Calu3 (cell line): ENCODE measurements around the gene PCDHA6. TPM values are rescaled to one million over a fixed set of nuclear protein-coding genes. Genes with fewer than 3 reads are reported as not detected.
"Not testable (repeated sequence)": the region's sequence is repeated elsewhere in the genome, so short reads cannot be mapped to it uniquely, and the experiment has no call there.

Source experiments
- BruUV-seq: library from RNA; stranded (reverse); fragments of 400-500 nt; replicated peaks from 2 replicates; lab custom pipeline; 2021; lab: Mats Ljungman, UMichigan
- CTCF ChIA-PET: fragments of 300-600 bp; sonication (Branson Sonifier 250); formaldehyde crosslinking; loops from one replicate; lab custom pipeline; 2022; ENCODE audit warnings: antibody characterized with exemption; lab: Charles Lee
- DNase-seq: peaks from one replicate; pipeline ENCODE4 v3.0.0; 2022
- H3K27ac Mint-ChIP-seq: one replicate; pipeline ENCODE4 v1.8.0; 2022; ENCODE audit warnings: mixed read lengths; ENCODE audit not compliant: unreplicated experiment
- H3K27me3 Mint-ChIP-seq: one replicate; pipeline ENCODE4 v1.8.0; 2022; ENCODE audit warnings: mixed read lengths; ENCODE audit not compliant: unreplicated experiment
- H3K36me3 Mint-ChIP-seq: one replicate; pipeline ENCODE4 v1.8.0; 2022; ENCODE audit warnings: mild to moderate bottlenecking, moderate library complexity, mixed read lengths; ENCODE audit not compliant: insufficient read depth, unreplicated experiment
- H3K4me1 Mint-ChIP-seq: one replicate; pipeline ENCODE4 v1.8.0; 2022; ENCODE audit warnings: mild to moderate bottlenecking, low read depth, mixed read lengths; ENCODE audit not compliant: unreplicated experiment
- H3K4me3 Mint-ChIP-seq: one replicate; pipeline ENCODE4 v1.8.0; 2022; ENCODE audit warnings: mild to moderate bottlenecking, low read depth, moderate library complexity, mixed read lengths; ENCODE audit not compliant: unreplicated experiment
- H3K9me3 Mint-ChIP-seq: one replicate; pipeline ENCODE4 v1.8.0; 2022; ENCODE audit warnings: low read depth, mixed read lengths; ENCODE audit not compliant: unreplicated experiment
- CTCF ChIP-seq: fragments of 200-600 bp; IDR thresholded peaks from one replicate; pipeline ENCODE4 v1.8.0; 2022; ENCODE audit warnings: antibody characterized with exemption; ENCODE audit not compliant: unreplicated experiment
- intact Hi-C: fragments of 100-400 bp; cut with micrococcal nuclease; formaldehyde crosslinking; loops from one replicate; pipeline ENCODE4 v1.10.0; 2022; ENCODE audit not compliant: unreplicated experiment
- total RNA-seq: library from RNA; stranded (reverse); gene quantifications from 2 replicates; pipeline ENCODE4 v1.2.3, GENCODE V29; 2022

PCDHA6 gene
- total RNA-seq, 1 experiment from 2014 or later, result 1.2 TPM

GRCh38 chr5:140822281-140822629, 5.5 kb upstream of the PCDHA6 start:
- Mint-ChIP-seq H3K36me3 (no peaks in the 10 kb centered on the region), H3K27me3 (no peaks in the 10 kb centered on the region), H3K27ac (no peak overlapping the region), H3K4me1 (no peaks in the 10 kb centered on the region), H3K4me3 (no peak overlapping the region), H3K9me3 (peaks cover 7% of the 10 kb centered on the region)
- intact Hi-C loops, result no loop called here
- no peak for TF ChIP-seq CTCF
- CTCF ChIA-PET, result no interaction called here
- no peak for DNase-seq
- BruUV-seq, result no TSS peak

GRCh38 chr5:140822969-140823368, 4.8 kb upstream of the PCDHA6 start:
- H3K27ac Mint-ChIP-seq, CTCF ChIA-PET, H3K4me3 Mint-ChIP-seq, intact Hi-C loops, H3K27me3 Mint-ChIP-seq, H3K4me1 Mint-ChIP-seq, BruUV-seq, H3K9me3 Mint-ChIP-seq, DNase-seq, H3K36me3 Mint-ChIP-seq: not testable (repeated sequence)

- CTCF ChIA-PET, result no interaction called here
- no peak for TF ChIP-seq CTCF
- Mint-ChIP-seq H3K27ac (no peak overlapping the region), H3K9me3 (peaks cover 9% of the 10 kb centered on the region), H3K4me1 (no peaks in the 10 kb centered on the region), H3K4me3 (no peak overlapping the region), H3K27me3 (no peaks in the 10 kb centered on the region), H3K36me3 (no peaks in the 10 kb centered on the region)
- no peak for DNase-seq
- intact Hi-C loops, result no loop called here
- BruUV-seq, result no TSS peak
Measured at GRCh38 chr5:140823475-140823874, 4.3 kb upstream of the PCDHA6 start.

GRCh38 chr5:140828362-140828737, 590 bp downstream of the PCDHA6 start:
- H3K9me3 Mint-ChIP-seq, result peaks cover 16% of the 10 kb centered on the region
- no peaks in the 10 kb centered on the region for H3K27me3 Mint-ChIP-seq
- no peak overlapping the region for H3K4me3 Mint-ChIP-seq
- no peaks in the 10 kb centered on the region for H3K36me3 Mint-ChIP-seq
- no peak for TF ChIP-seq CTCF
- intact Hi-C loops, result no loop called here
- no peak for DNase-seq
- no TSS peak for BruUV-seq
- CTCF ChIA-PET, result no interaction called here
- H3K27ac Mint-ChIP-seq, result no peak overlapping the region
- no peaks in the 10 kb centered on the region for H3K4me1 Mint-ChIP-seq

- H3K27ac Mint-ChIP-seq, H3K27me3 Mint-ChIP-seq, DNase-seq, H3K4me3 Mint-ChIP-seq, intact Hi-C loops, CTCF ChIA-PET, H3K4me1 Mint-ChIP-seq, H3K36me3 Mint-ChIP-seq, BruUV-seq: not testable (repeated sequence)
- H3K9me3 Mint-ChIP-seq, result peaks cover 18% of the 10 kb centered on the region
Measured at GRCh38 chr5:140829511-140830501, 2.0 kb downstream of the PCDHA6 start.
